GM12878 (cell line): Measurements from ENCODE around the gene LBHD1. TPM values are rescaled to one million over a fixed set of nuclear protein-coding genes. Genes with fewer than 3 reads are reported as not detected.

Source experiments
- EGR1 ChIP-seq, 2 experiments: IDR thresholded peaks; 1 replicate in 1 of 2; 2 replicates in 1 of 2; pipeline ENCODE4 v1.6.1; 2011 to 2012; ENCODE audit warnings: low read depth in 2 of 2, low read length in 2 of 2, borderline replicate concordance in 1 of 2, mild to moderate bottlenecking in 1 of 2, moderate library complexity in 1 of 2
- EZH2 ChIP-seq: IDR thresholded peaks from 2 replicates; pipeline ENCODE4 v1.6.1; 2012; ENCODE audit warnings: low read depth, mild to moderate bottlenecking, control low read depth, inconsistent platforms, low read length, borderline replicate concordance; ENCODE audit not compliant: control insufficient read depth
- KAT2A ChIP-seq: conservative IDR thresholded peaks from 2 replicates; pipeline ENCODE4 v1.6.1; 2011; ENCODE audit warnings: low read depth, low read length; ENCODE audit not compliant: control insufficient read depth
- MEF2B ChIP-seq: fragments of 450-650 bp; IDR thresholded peaks from 2 replicates; pipeline ENCODE4 v1.6.1; 2018; ENCODE audit warnings: mild to moderate bottlenecking, moderate library complexity; ENCODE audit not compliant: partially characterized antibody, poor library complexity, severe bottlenecking
- NBN ChIP-seq: fragments of 450-650 bp; IDR thresholded peaks from 2 replicates; pipeline ENCODE4 v1.6.1; 2016
- PML ChIP-seq: IDR thresholded peaks from 2 replicates; pipeline ENCODE4 v1.6.1; 2012; ENCODE audit warnings: low read length, inconsistent platforms
- POLR2AphosphoS2 ChIP-seq: IDR thresholded peaks from 2 replicates; pipeline ENCODE4 v1.6.1; 2011; ENCODE audit warnings: low read depth, mild to moderate bottlenecking, low read length, improper control_type of control experiment, moderate library complexity
- POU2F2 ChIP-seq: IDR thresholded peaks from 3 replicates; pipeline ENCODE4 v1.6.1; 2011; ENCODE audit warnings: low read depth, mild to moderate bottlenecking, low read length, borderline replicate concordance
- SIN3A ChIP-seq: IDR thresholded peaks from 2 replicates; pipeline ENCODE4 v1.6.1; 2012; ENCODE audit warnings: low read depth, low read length, improper control_type of control experiment
- TBL1XR1 ChIP-seq: IDR thresholded peaks from 2 replicates; pipeline ENCODE4 v1.6.1; 2012; ENCODE audit warnings: low read depth, low read length, improper control_type of control experiment
- ZNF24 ChIP-seq: fragments of 450-650 bp; IDR thresholded peaks from 2 replicates; pipeline ENCODE4 v1.6.1; 2017; ENCODE audit warnings: antibody characterized with exemption, mild to moderate bottlenecking
- polyA plus RNA-seq, 11 experiments: library from polyadenylated mRNA; depleted of rRNA in 4 of 11; unstranded in 6 of 11; stranded (reverse) in 5 of 11; fragments of >200 nt; fragmentation: Nextera tagmentation in 4 of 11; fragmentation: Illumina TruSeq in 1 of 11; extraction: Ambion mirVana in 4 of 11; extraction: Trizol in 1 of 11; gene quantifications; 1 replicate in 1 of 11; 2 replicates in 10 of 11; pipeline versions ENCODE4 v1.2.1 to v1.2.3, GENCODE V29; 2011 to 2016; ENCODE audit warnings: inconsistent platforms in 2 of 11, missing spikeins in 2 of 11, low read depth in 1 of 11
- total RNA-seq, 4 experiments: library from RNA; depleted of rRNA in 3 of 4; stranded (reverse); fragments of >200 nt in 3 of 4; fragmentation: Illumina TruSeq in 1 of 4; extraction: Trizol in 1 of 4; gene quantifications; 2 replicates each; pipeline versions ENCODE4 v1.2.1 to v1.2.3, GENCODE V29; 2013 to 2021
- TF ChIP-seq, protein P1 (sequence below): fragments of 450-650 bp; IDR thresholded peaks from 2 replicates; pipeline ENCODE4 v1.6.1; 2016; ENCODE audit warnings: mild to moderate bottlenecking
- TF ChIP-seq, protein P2 (sequence below): fragments of 450-650 bp; IDR thresholded peaks from 2 replicates; pipeline ENCODE4 v1.6.1; 2017; ENCODE audit warnings: mild to moderate bottlenecking
- TF ChIP-seq, protein P3 (sequence below): fragments of 450-650 bp; IDR thresholded peaks from 2 replicates; pipeline ENCODE4 v1.6.1; 2016; ENCODE audit warnings: mild to moderate bottlenecking
- TF ChIP-seq, protein P4 (sequence below): fragments of 450-650 bp; formaldehyde crosslinking; IDR thresholded peaks from 2 replicates; pipeline ENCODE4 v1.4.0; 2020; ENCODE audit warnings: mild to moderate bottlenecking, moderate library complexity
- TF ChIP-seq, protein P5 (sequence below): IDR thresholded peaks from 2 replicates; pipeline ENCODE4 v1.6.1; 2011; ENCODE audit warnings: borderline replicate concordance, low read depth, mild to moderate bottlenecking, moderate library complexity, low read length; ENCODE audit not compliant: insufficient read depth, poor library complexity, severe bottlenecking
- TF ChIP-seq, protein P6 (sequence below): fragments of 450-650 bp; IDR thresholded peaks from 2 replicates; pipeline ENCODE4 v1.6.1; 2017; ENCODE audit warnings: borderline replicate concordance

Gene LBHD1
- total and polyA plus RNA-seq, 10 of the 15 experiments (the other 5 are each of a cell fraction or from before 2014, with no cell fraction given): 0.79 to 12.0 (median 7.6) TPM

DNA sequence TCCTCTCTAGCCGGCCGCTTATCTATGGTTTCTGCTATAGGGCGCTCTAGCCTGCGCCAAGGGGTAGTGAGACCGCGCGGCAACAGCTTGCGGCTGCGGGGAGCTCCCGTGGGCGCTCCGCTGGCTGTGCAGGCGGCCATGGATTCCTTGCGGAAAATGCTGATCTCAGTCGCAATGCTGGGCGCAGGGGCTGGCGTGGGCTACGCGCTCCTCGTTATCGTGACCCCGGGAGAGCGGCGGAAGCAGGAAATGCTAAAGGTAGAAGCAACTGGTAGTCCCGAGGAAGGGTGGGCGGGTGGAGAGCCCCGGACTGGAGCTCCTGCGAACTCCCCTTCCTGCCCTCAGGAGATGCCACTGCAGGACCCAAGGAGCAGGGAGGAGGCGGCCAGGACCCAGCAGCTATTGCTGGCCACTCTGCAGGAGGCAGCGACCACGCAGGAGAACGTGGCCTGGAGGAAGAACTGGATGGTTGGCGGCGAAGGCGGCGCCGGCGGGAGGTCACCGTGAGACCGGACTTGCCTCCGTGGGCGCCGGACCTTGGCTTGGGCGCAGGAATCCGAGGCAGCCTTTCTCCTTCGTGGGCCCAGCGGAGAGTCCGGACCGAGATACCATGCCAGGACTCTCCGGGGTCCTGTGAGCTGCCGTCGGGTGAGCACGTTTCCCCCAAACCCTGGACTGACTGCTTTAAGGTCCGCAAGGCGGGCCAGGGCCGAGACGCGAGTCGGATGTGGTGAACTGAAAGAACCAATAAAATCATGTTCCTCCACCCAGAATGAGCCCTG is at the start of gene LBHD1, which contains the start of gene UQCC3 (continued):
- TF ChIP-seq, protein P1, sequence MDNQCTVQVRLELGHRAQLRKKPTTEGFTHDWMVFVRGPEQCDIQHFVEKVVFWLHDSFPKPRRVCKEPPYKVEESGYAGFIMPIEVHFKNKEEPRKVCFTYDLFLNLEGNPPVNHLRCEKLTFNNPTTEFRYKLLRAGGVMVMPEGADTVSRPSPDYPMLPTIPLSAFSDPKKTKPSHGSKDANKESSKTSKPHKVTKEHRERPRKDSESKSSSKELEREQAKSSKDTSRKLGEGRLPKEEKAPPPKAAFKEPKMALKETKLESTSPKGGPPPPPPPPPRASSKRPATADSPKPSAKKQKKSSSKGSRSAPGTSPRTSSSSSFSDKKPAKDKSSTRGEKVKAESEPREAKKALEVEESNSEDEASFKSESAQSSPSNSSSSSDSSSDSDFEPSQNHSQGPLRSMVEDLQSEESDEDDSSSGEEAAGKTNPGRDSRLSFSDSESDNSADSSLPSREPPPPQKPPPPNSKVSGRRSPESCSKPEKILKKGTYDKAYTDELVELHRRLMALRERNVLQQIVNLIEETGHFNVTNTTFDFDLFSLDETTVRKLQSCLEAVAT: no peak; the same call in 1 of the 2 replicates
- TF ChIP-seq POLR2AphosphoS2 (no peak; the same call in 1 of the 2 replicates), EGR1 (IDR thresholded peaks at IDR 0.05; ENCODE audit: borderline replicate concordance in 1 of 2, low read depth in 2 of 2, low read length in 2 of 2) (peak in 1 of 2 experiments; percentile 48; a peak in 1 of 3 replicates), POU2F2 (peak; percentile 72; the same call in 2 of the 3 replicates), PML (peak; percentile 90), TBL1XR1 (no peak; the same call in 1 of the 2 replicates), ZNF24 (0 out of 2 replicates have a peak, but pooled peaks have one; percentile 10), SIN3A (no peak), NBN (peak; percentile 73; the same call in 1 of the 2 replicates), EZH2 (no peak), KAT2A (no peak), MEF2B (no peak)
- TF ChIP-seq, protein P2, sequence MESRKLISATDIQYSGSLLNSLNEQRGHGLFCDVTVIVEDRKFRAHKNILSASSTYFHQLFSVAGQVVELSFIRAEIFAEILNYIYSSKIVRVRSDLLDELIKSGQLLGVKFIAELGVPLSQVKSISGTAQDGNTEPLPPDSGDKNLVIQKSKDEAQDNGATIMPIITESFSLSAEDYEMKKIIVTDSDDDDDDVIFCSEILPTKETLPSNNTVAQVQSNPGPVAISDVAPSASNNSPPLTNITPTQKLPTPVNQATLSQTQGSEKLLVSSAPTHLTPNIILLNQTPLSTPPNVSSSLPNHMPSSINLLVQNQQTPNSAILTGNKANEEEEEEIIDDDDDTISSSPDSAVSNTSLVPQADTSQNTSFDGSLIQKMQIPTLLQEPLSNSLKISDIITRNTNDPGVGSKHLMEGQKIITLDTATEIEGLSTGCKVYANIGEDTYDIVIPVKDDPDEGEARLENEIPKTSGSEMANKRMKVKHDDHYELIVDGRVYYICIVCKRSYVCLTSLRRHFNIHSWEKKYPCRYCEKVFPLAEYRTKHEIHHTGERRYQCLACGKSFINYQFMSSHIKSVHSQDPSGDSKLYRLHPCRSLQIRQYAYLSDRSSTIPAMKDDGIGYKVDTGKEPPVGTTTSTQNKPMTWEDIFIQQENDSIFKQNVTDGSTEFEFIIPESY: no peak
- TF ChIP-seq, protein P3, sequence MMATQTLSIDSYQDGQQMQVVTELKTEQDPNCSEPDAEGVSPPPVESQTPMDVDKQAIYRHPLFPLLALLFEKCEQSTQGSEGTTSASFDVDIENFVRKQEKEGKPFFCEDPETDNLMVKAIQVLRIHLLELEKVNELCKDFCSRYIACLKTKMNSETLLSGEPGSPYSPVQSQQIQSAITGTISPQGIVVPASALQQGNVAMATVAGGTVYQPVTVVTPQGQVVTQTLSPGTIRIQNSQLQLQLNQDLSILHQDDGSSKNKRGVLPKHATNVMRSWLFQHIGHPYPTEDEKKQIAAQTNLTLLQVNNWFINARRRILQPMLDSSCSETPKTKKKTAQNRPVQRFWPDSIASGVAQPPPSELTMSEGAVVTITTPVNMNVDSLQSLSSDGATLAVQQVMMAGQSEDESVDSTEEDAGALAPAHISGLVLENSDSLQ: peak; percentile 36; the same call in 1 of the 2 replicates
- TF ChIP-seq, protein P4, sequence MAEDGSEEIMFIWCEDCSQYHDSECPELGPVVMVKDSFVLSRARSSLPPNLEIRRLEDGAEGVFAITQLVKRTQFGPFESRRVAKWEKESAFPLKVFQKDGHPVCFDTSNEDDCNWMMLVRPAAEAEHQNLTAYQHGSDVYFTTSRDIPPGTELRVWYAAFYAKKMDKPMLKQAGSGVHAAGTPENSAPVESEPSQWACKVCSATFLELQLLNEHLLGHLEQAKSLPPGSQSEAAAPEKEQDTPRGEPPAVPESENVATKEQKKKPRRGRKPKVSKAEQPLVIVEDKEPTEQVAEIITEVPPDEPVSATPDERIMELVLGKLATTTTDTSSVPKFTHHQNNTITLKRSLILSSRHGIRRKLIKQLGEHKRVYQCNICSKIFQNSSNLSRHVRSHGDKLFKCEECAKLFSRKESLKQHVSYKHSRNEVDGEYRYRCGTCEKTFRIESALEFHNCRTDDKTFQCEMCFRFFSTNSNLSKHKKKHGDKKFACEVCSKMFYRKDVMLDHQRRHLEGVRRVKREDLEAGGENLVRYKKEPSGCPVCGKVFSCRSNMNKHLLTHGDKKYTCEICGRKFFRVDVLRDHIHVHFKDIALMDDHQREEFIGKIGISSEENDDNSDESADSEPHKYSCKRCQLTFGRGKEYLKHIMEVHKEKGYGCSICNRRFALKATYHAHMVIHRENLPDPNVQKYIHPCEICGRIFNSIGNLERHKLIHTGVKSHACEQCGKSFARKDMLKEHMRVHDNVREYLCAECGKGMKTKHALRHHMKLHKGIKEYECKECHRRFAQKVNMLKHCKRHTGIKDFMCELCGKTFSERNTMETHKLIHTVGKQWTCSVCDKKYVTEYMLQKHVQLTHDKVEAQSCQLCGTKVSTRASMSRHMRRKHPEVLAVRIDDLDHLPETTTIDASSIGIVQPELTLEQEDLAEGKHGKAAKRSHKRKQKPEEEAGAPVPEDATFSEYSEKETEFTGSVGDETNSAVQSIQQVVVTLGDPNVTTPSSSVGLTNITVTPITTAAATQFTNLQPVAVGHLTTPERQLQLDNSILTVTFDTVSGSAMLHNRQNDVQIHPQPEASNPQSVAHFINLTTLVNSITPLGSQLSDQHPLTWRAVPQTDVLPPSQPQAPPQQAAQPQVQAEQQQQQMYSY (CRISPR knock-in tag): no peak
- TF ChIP-seq, protein P5, sequence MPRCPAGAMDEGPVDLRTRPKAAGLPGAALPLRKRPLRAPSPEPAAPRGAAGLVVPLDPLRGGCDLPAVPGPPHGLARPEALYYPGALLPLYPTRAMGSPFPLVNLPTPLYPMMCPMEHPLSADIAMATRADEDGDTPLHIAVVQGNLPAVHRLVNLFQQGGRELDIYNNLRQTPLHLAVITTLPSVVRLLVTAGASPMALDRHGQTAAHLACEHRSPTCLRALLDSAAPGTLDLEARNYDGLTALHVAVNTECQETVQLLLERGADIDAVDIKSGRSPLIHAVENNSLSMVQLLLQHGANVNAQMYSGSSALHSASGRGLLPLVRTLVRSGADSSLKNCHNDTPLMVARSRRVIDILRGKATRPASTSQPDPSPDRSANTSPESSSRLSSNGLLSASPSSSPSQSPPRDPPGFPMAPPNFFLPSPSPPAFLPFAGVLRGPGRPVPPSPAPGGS: no peak
- TF ChIP-seq, protein P6, sequence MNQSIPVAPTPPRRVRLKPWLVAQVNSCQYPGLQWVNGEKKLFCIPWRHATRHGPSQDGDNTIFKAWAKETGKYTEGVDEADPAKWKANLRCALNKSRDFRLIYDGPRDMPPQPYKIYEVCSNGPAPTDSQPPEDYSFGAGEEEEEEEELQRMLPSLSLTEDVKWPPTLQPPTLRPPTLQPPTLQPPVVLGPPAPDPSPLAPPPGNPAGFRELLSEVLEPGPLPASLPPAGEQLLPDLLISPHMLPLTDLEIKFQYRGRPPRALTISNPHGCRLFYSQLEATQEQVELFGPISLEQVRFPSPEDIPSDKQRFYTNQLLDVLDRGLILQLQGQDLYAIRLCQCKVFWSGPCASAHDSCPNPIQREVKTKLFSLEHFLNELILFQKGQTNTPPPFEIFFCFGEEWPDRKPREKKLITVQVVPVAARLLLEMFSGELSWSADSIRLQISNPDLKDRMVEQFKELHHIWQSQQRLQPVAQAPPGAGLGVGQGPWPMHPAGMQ: no peak
